GM12891 (cell line): ENCODE data around the gene ABCA13.

Experiments used
- DNase-seq: peaks from one replicate; pipeline ENCODE4 v3.0.0; 2011; ENCODE audit warnings: low spot score; ENCODE audit not compliant: insufficient read length
- FAIRE-seq: peaks from 2 replicates; lab custom pipeline; 2011; peaks lifted over from hg19 to GRCh38; lab: Jason Lieb, UNC
- PAX5 ChIP-seq: IDR thresholded peaks from 2 replicates; pipeline ENCODE4 v1.6.1; 2011; ENCODE audit warnings: low read length, moderate library complexity, mild to moderate bottlenecking; ENCODE audit not compliant: insufficient read depth, severe bottlenecking
- POLR2A ChIP-seq: IDR thresholded peaks from 2 replicates; pipeline ENCODE4 v1.6.1; 2011; ENCODE audit warnings: low read depth, low read length, control low read depth
- POLR2AphosphoS5 ChIP-seq: IDR thresholded peaks from 2 replicates; pipeline ENCODE4 v1.6.1; 2011; ENCODE audit warnings: low read depth, low read length, control low read depth
- POU2F2 ChIP-seq: IDR thresholded peaks from 2 replicates; pipeline ENCODE4 v1.6.1; 2011; ENCODE audit warnings: low read depth, mild to moderate bottlenecking, control low read depth, low read length, moderate library complexity
- SPI1 ChIP-seq: IDR thresholded peaks from 2 replicates; pipeline ENCODE4 v1.6.1; 2011; ENCODE audit warnings: low read depth, low read length, control low read depth
- TAF1 ChIP-seq: IDR thresholded peaks from 2 replicates; pipeline ENCODE4 v1.6.1; 2011; ENCODE audit warnings: low read depth, low read length, control low read depth

ABCA13 gene

GRCh38 chr7:48472640-48473039 is 301.4 kb downstream of the ABCA13 start:
- DNase-seq: no peak
- no peak for FAIRE-seq
- TF ChIP-seq POU2F2 (no peak), POLR2AphosphoS5 (no peak), POLR2A (no peak), TAF1 (no peak), SPI1 (no peak), PAX5 (no peak)

GRCh38 chr7:48473205-48473865 is 302.1 kb downstream of the ABCA13 start:
- FAIRE-seq: no peak
- DNase-seq: no peak
- TF ChIP-seq TAF1: no peak
- no peak for TF ChIP-seq SPI1
- TF ChIP-seq POLR2A: no peak
- TF ChIP-seq POU2F2: no peak
- TF ChIP-seq PAX5: no peak
- TF ChIP-seq POLR2AphosphoS5: no peak

- TF ChIP-seq PAX5: no peak
- no peak for TF ChIP-seq POU2F2
- no peak for TF ChIP-seq TAF1
- no peak for TF ChIP-seq SPI1
- no peak for TF ChIP-seq POLR2A
- no peak for TF ChIP-seq POLR2AphosphoS5
- no peak for DNase-seq
- no peak for FAIRE-seq
These were observed 310.0 kb downstream of the ABCA13 start for GRCh38 chr7:48481235-48481634.

- FAIRE-seq: no peak
- DNase-seq: no peak
- TF ChIP-seq POU2F2 (no peak), TAF1 (no peak), POLR2AphosphoS5 (no peak), POLR2A (no peak), PAX5 (no peak), SPI1 (no peak)
These were observed 326.3 kb downstream of the ABCA13 start for GRCh38 chr7:48497521-48497920.

GRCh38 chr7:48502021-48502420 is 330.8 kb downstream of the ABCA13 start:
- DNase-seq (no peak), FAIRE-seq (no peak)
- TF ChIP-seq PAX5: no peak
- no peak for TF ChIP-seq TAF1
- no peak for TF ChIP-seq POU2F2

GRCh38 chr7:48505051-48505450 is 333.8 kb downstream of the ABCA13 start:
- DNase-seq: no peak
- no peak for FAIRE-seq
- TF ChIP-seq TAF1 (no peak), POLR2AphosphoS5 (no peak), POU2F2 (no peak), POLR2A (no peak)

GRCh38 chr7:48505466-48505865 is 334.2 kb downstream of the ABCA13 start:
- DNase-seq: no peak
- TF ChIP-seq POLR2AphosphoS5 (no peak), POU2F2 (no peak), PAX5 (no peak), POLR2A (no peak), TAF1 (no peak), SPI1 (no peak)
- no peak for FAIRE-seq

- no peak for DNase-seq
- no peak for TF ChIP-seq SPI1
- no peak for TF ChIP-seq TAF1
- no peak for TF ChIP-seq POLR2AphosphoS5
- TF ChIP-seq POLR2A: no peak
- no peak for TF ChIP-seq POU2F2
- no peak for TF ChIP-seq PAX5
- no peak for FAIRE-seq
These were observed 335.3 kb downstream of the ABCA13 start for GRCh38 chr7:48506569-48506968.

GRCh38 chr7:48511080-48511479 is 339.8 kb downstream of the ABCA13 start:
- TF ChIP-seq SPI1 (no peak), PAX5 (no peak), POLR2AphosphoS5 (no peak), POLR2A (no peak), TAF1 (no peak), POU2F2 (no peak)
- no peak for DNase-seq
- FAIRE-seq: no peak

GRCh38 chr7:48512892-48513291 is 341.6 kb downstream of the ABCA13 start:
- TF ChIP-seq POU2F2: no peak
- FAIRE-seq (no peak), DNase-seq (no peak)

GRCh38 chr7:48515171-48515570 is 343.9 kb downstream of the ABCA13 start:
- no peak for DNase-seq
- TF ChIP-seq PAX5: no peak
- no peak for TF ChIP-seq POLR2AphosphoS5
- no peak for TF ChIP-seq POLR2A
- no peak for TF ChIP-seq TAF1
- no peak for TF ChIP-seq SPI1
- no peak for TF ChIP-seq POU2F2
- FAIRE-seq: no peak
